H9 (cell line): ENCODE measurements around the gene SENP2. TPM values are rescaled to one million over a fixed set of nuclear protein-coding genes. Genes with fewer than 3 reads are reported as not detected.

ENCODE experiments used
- DNase-seq: peaks from one replicate; pipeline ENCODE4 v3.0.0-alpha.2; 2017
- H2AFZ ChIP-seq: one replicate; pipeline ENCODE4 v1.6.1; 2013; ENCODE audit warnings: mild to moderate bottlenecking, low read length, control low read depth, moderate library complexity
- H2AK5ac ChIP-seq: 2 replicates; pipeline ENCODE4 v1.6.1; 2013; ENCODE audit warnings: low read length, control low read depth, mixed read lengths; ENCODE audit not compliant: insufficient read length
- H2BK120ac ChIP-seq: one replicate; pipeline ENCODE4 v1.6.1; 2013; ENCODE audit warnings: low read depth, mild to moderate bottlenecking, low read length, control low read depth, inconsistent platforms; ENCODE audit not compliant: poor library complexity, severe bottlenecking
- H2BK12ac ChIP-seq: 2 replicates; pipeline ENCODE4 v1.6.1; 2013; ENCODE audit warnings: low read length, control low read depth, mixed read lengths, low read depth; ENCODE audit not compliant: insufficient read length
- H2BK15ac ChIP-seq: 2 replicates; pipeline ENCODE4 v1.6.1; 2013; ENCODE audit warnings: low read depth, low read length, control low read depth
- H2BK20ac ChIP-seq: one replicate; pipeline ENCODE4 v1.6.1; 2013; ENCODE audit warnings: low read depth, mild to moderate bottlenecking, low read length, control low read depth, inconsistent platforms; ENCODE audit not compliant: poor library complexity, severe bottlenecking
- H2BK5ac ChIP-seq: 2 replicates; pipeline ENCODE4 v1.6.1; 2013; ENCODE audit warnings: low read length, control low read depth, mixed read lengths; ENCODE audit not compliant: insufficient read length
- H3K14ac ChIP-seq: 2 replicates; pipeline ENCODE4 v1.6.1; 2013; ENCODE audit warnings: low read length, control low read depth; ENCODE audit not compliant: insufficient read depth
- H3K18ac ChIP-seq: 2 replicates; pipeline ENCODE4 v1.6.1; 2013; ENCODE audit warnings: low read depth, mild to moderate bottlenecking, mixed read lengths, low read length, control low read depth; ENCODE audit not compliant: insufficient read length
- H3K23ac ChIP-seq: 2 replicates; pipeline ENCODE4 v1.6.1; 2013; ENCODE audit warnings: low read length, control low read depth, mixed read lengths, low read depth; ENCODE audit not compliant: insufficient read length
- H3K23me2 ChIP-seq: 2 replicates; pipeline ENCODE4 v1.6.1; 2013; ENCODE audit warnings: low read depth, mild to moderate bottlenecking, mixed read lengths, low read length, control low read depth; ENCODE audit not compliant: insufficient read length, poor library complexity, severe bottlenecking
- H3K27ac ChIP-seq: 2 replicates; pipeline ENCODE4 v1.5.1; 2013; ENCODE audit warnings: low read length, control low read depth, mixed read lengths, low read depth; ENCODE audit not compliant: insufficient read length
- H3K27me3 ChIP-seq: 2 replicates; pipeline ENCODE4 v1.6.1; 2013; ENCODE audit warnings: low read length, control low read depth, inconsistent platforms; ENCODE audit not compliant: insufficient read depth
- H3K4ac ChIP-seq: 2 replicates; pipeline ENCODE4 v1.6.1; 2013; ENCODE audit warnings: low read depth, mild to moderate bottlenecking, control low read depth, inconsistent platforms, low read length, moderate library complexity
- H3K4me1 ChIP-seq: 2 replicates; pipeline ENCODE4 v1.6.1; 2013; ENCODE audit warnings: low read length, control low read depth, inconsistent platforms; ENCODE audit not compliant: insufficient read depth
- H3K4me2 ChIP-seq: 2 replicates; pipeline ENCODE4 v1.6.1; 2013; ENCODE audit warnings: low read length, control low read depth, mixed read lengths; ENCODE audit not compliant: insufficient read length, insufficient read depth
- H3K56ac ChIP-seq: 2 replicates; pipeline ENCODE4 v1.6.1; 2013; ENCODE audit warnings: low read depth, mild to moderate bottlenecking, mixed read lengths, low read length, control low read depth; ENCODE audit not compliant: insufficient read length
- H3K79me1 ChIP-seq: 2 replicates; pipeline ENCODE4 v1.6.1; 2013; ENCODE audit warnings: low read depth, mild to moderate bottlenecking, moderate library complexity, low read length, control low read depth, inconsistent platforms; ENCODE audit not compliant: insufficient read depth, poor library complexity, severe bottlenecking
- H3K79me2 ChIP-seq: 2 replicates; pipeline ENCODE4 v1.6.1; 2013; ENCODE audit warnings: low read length, control low read depth, inconsistent platforms; ENCODE audit not compliant: insufficient read depth
- H3K9ac ChIP-seq: 2 replicates; pipeline ENCODE4 v1.6.1; 2013; ENCODE audit warnings: low read length, control low read depth, mixed read lengths; ENCODE audit not compliant: insufficient read length; ENCODE audit errors: extremely low read depth
- H3K9me3 ChIP-seq: one replicate; pipeline ENCODE4 v1.6.1; 2013; ENCODE audit warnings: low read depth, low read length, inconsistent platforms; ENCODE audit not compliant: control insufficient read depth
- H3T11ph ChIP-seq: one replicate; pipeline ENCODE4 v1.6.1; 2013; ENCODE audit warnings: mild to moderate bottlenecking, low read length, control low read depth, inconsistent platforms
- H4K20me1 ChIP-seq: one replicate; pipeline ENCODE4 v1.6.1; 2013; ENCODE audit not compliant: control insufficient read depth, insufficient read length, insufficient read depth
- H4K5ac ChIP-seq: 2 replicates; pipeline ENCODE4 v1.6.1; 2013; ENCODE audit warnings: low read depth, mild to moderate bottlenecking, mixed read lengths, low read length, control low read depth; ENCODE audit not compliant: insufficient read length
- H4K8ac ChIP-seq: replicated peaks from 2 replicates; pipeline ENCODE4 v1.6.1; 2013; ENCODE audit warnings: low read length, control low read depth, mixed read lengths, low read depth; ENCODE audit not compliant: insufficient read length
- H4K91ac ChIP-seq: 2 replicates; pipeline ENCODE4 v1.6.1; 2013; ENCODE audit warnings: low read depth, mild to moderate bottlenecking, moderate library complexity, mixed read lengths, low read length, control low read depth; ENCODE audit not compliant: insufficient read length
- H3K27ac Mint-ChIP-seq, 3 experiments: 2 replicates in 2 of 3; 3 replicates in 1 of 3; pipeline ENCODE4 v1.8.0; 2020 to 2021; ENCODE audit warnings: mixed read lengths in 3 of 3, mild to moderate bottlenecking in 1 of 3, moderate library complexity in 1 of 3
- H3K27me3 Mint-ChIP-seq: 2 replicates; pipeline ENCODE4 v1.8.0; 2021; ENCODE audit warnings: low read depth, mild to moderate bottlenecking, moderate library complexity, mixed read lengths
- H3K36me3 Mint-ChIP-seq, 3 experiments: 2 replicates in 2 of 3; 3 replicates in 1 of 3; pipeline ENCODE4 v1.8.0; 2020 to 2021; ENCODE audit warnings: low read depth in 3 of 3, mixed read lengths in 3 of 3; ENCODE audit not compliant: insufficient read depth in 1 of 3
- H3K4me1 Mint-ChIP-seq, 2 experiments: 2 replicates each; pipeline ENCODE4 v1.8.0; 2020; ENCODE audit warnings: mixed read lengths in 2 of 2
- H3K4me3 Mint-ChIP-seq, 2 experiments: 2 replicates in 1 of 2; 3 replicates in 1 of 2; pipeline ENCODE4 v1.8.0; 2020 to 2021; ENCODE audit warnings: mild to moderate bottlenecking in 2 of 2, mixed read lengths in 2 of 2, moderate library complexity in 1 of 2
- H3K9me3 Mint-ChIP-seq, 2 experiments: 2 replicates in 1 of 2; 3 replicates in 1 of 2; pipeline ENCODE4 v1.8.0; 2020; ENCODE audit warnings: mild to moderate bottlenecking in 2 of 2, mixed read lengths in 2 of 2, moderate library complexity in 1 of 2
- CTCF ChIP-seq: fragments of 200-600 bp; sonication (generic); conservative IDR thresholded peaks from 3 replicates; pipeline ENCODE4 v1.8.0; 2021; ENCODE audit warnings: antibody characterized with exemption, mild to moderate bottlenecking
- WGBS: extraction: QIAGEN DNeasy Blood & Tissue Kit; methylation state at CpG from one replicate; pipeline ENCODE4 v1.1.7; 2013; ENCODE audit warnings: missing lambda C conversion rate, low lambda C conversion rate, mixed read lengths; ENCODE audit not compliant: insufficient read length; ENCODE audit errors: extremely low coverage; 5-methylcytosine and 5-hydroxymethylcytosine counted together
- total RNA-seq: library from RNA; stranded (reverse); gene quantifications from 2 replicates; pipeline ENCODE4 v1.2.1, GENCODE V29; 2021

The SENP2 gene
- total RNA-seq, 1 experiment from 2014 or later = 90.1 TPM

- Mint-ChIP-seq H3K27me3 (no peaks in the 10 kb centered on the region), H3K9me3 (no peaks in the 10 kb centered on the region), H3K4me1 (peaks cover 0 to 7% of the 10 kb centered on the region in 2 experiments; a peak in 3 of 4 replicates), H3K4me3 (no peak overlapping the region), H3K36me3 (peaks cover 32 to 56% (median 54%) of the 10 kb centered on the region in 3 experiments; a peak in 6 of 7 replicates), H3K27ac (no peak overlapping the region; a peak in 1 of 7 replicates)
- Histone ChIP-seq H2BK5ac (no peak overlapping the region), H3K18ac (no peak overlapping the region), H3K14ac (no peak overlapping the region), H2BK15ac (no peak overlapping the region), H3K79me2 (no peaks in the 10 kb centered on the region), H4K8ac (no peak overlapping the region), H3K27ac (no peak overlapping the region), H4K20me1 (no peaks in the 10 kb centered on the region), H4K5ac (no peak overlapping the region), H3K9me3 (no peaks in the 10 kb centered on the region), H2AFZ (no peak overlapping the region), H3K4me2 (no peak overlapping the region), H3K9ac (no peak overlapping the region), H3K4me1 (no peaks in the 10 kb centered on the region), H3K27me3 (no peaks in the 10 kb centered on the region), H3K23me2 (no peaks in the 10 kb centered on the region), H2AK5ac (no peak overlapping the region), H3T11ph (no peak overlapping the region), H3K56ac (no peak overlapping the region), H3K79me1 (peaks cover 3% of the 10 kb centered on the region), H3K4ac (no peak overlapping the region), H4K91ac (no peak overlapping the region), H3K23ac (no peak overlapping the region), H2BK120ac (no peak overlapping the region), H2BK20ac (no peak overlapping the region), H2BK12ac (no peak overlapping the region)
- no peak for TF ChIP-seq CTCF
- no CpG with 5 or more reads among the region's 4 CpGs for WGBS
- DNase-seq = no peak
These were observed 94.1 kb downstream of the SENP2 start for GRCh38 chr3:185680231-185680630.

Other genes with a start within 250 kb of the SENP2 start
- 9.5 and 10.6 TPM in 2 replicates for gene MAP3K13, start 223.2 kb upstream of the SENP2 start, total RNA-seq
- gene TMEM41A, start 87.3 kb upstream of the SENP2 start, total RNA-seq = 23.3 and 23.9 TPM in 2 replicates
- 0.17 and 0.37 TPM in 2 replicates for gene LIPH, start 33.7 kb upstream of the SENP2 start, total RNA-seq
- 122 and 130 TPM in 2 replicates for gene IGF2BP2, start 238.7 kb downstream of the SENP2 start, total RNA-seq